Spleen (tissue), 11 donors: ENCODE results near the gene SHISAL2B. TPM values are rescaled to one million over a fixed set of nuclear protein-coding genes. Genes with fewer than 3 reads are reported as not detected.

ENCODE experiments used
- DNase-seq: peaks from one replicate; pipeline ENCODE4 v3.0.0-alpha.2; 2020
- H3K27ac ChIP-seq, 8 donors: fragments of 200-600 bp; sonication (generic) in 7 of 8; 1 replicate in 4 of 8; 2 replicates in 4 of 8; pipeline versions ENCODE4 v1.5.0 to v1.8.0; 2016 to 2021; ENCODE audit warnings: inconsistent platforms in 4 of 8, mild to moderate bottlenecking in 4 of 8, moderate library complexity in 1 of 8
- H3K27me3 ChIP-seq, 7 donors: fragments of 200-600 bp; sonication (generic) in 6 of 7; replicated peaks in 1 of 7; 1 replicate in 4 of 7; 2 replicates in 3 of 7; pipeline versions ENCODE4 v1.5.0 to v1.8.0; 2016 to 2021; ENCODE audit warnings: inconsistent platforms in 3 of 7, mild to moderate bottlenecking in 1 of 7
- H3K36me3 ChIP-seq, 6 donors: fragments of 200-600 bp; sonication (generic) in 5 of 6; 1 replicate in 4 of 6; 2 replicates in 2 of 6; pipeline versions ENCODE4 v1.5.0 to v1.8.0; 2016 to 2021; ENCODE audit warnings: inconsistent platforms in 2 of 6
- H3K4me1 ChIP-seq, 6 donors: fragments of 200-600 bp; sonication (generic) in 5 of 6; 1 replicate in 3 of 6; 2 replicates in 3 of 6; pipeline versions ENCODE4 v1.5.0 to v1.8.0; 2016 to 2021; ENCODE audit warnings: inconsistent platforms in 3 of 6
- H3K4me3 ChIP-seq, 8 donors: fragments of 200-600 bp; sonication (generic) in 7 of 8; 1 replicate in 4 of 8; 2 replicates in 4 of 8; pipeline versions ENCODE4 v1.5.0 to v1.8.0; 2016 to 2021; ENCODE audit warnings: inconsistent platforms in 4 of 8, mild to moderate bottlenecking in 4 of 8, moderate library complexity in 2 of 8
- H3K9me3 ChIP-seq, 8 donors: fragments of 200-600 bp; sonication (generic) in 7 of 8; 1 replicate in 4 of 8; 2 replicates in 4 of 8; pipeline versions ENCODE4 v1.5.0 to v1.8.0; 2016 to 2021; ENCODE audit warnings: inconsistent platforms in 4 of 8
- CTCF ChIP-seq, 11 experiments: fragments of 200-600 bp in 7 of 11; fragments of 450-650 bp in 4 of 11; sonication (generic) in 4 of 11; IDR thresholded peaks in 8 of 11; conservative IDR thresholded peaks in 3 of 11; 1 replicate in 7 of 11; 2 replicates in 4 of 11; pipeline versions ENCODE4 v1.4.0 to v1.8.0; 2016 to 2021; ENCODE audit warnings: antibody characterized with exemption in 11 of 11, inconsistent platforms in 4 of 11, mild to moderate bottlenecking in 1 of 11
- POLR2A ChIP-seq, 3 donors: fragments of 450-650 bp; IDR thresholded peaks; one replicate each; pipeline ENCODE4 v1.5.1; 2017; ENCODE audit warnings: antibody characterized with exemption in 3 of 3, mild to moderate bottlenecking in 1 of 3
- POLR2AphosphoS5 ChIP-seq, 3 donors: sonication (generic); formaldehyde crosslinking; IDR thresholded peaks; one replicate each; pipeline ENCODE4 v1.5.1; 2017; ENCODE audit warnings: antibody characterized with exemption in 3 of 3
- whole genome bisulfite sequencing, 5 donors: extraction: QIAGEN DNeasy Blood & Tissue Kit in 3 of 5; methylation state at CpG; one replicate each; pipeline versions ENCODE4 v1.1.5 to v1.1.7; 2013 to 2018; 5-methylcytosine and 5-hydroxymethylcytosine counted together
- intact Hi-C: fragments of 100-400 bp; cut with DNase I; formaldehyde crosslinking; loops from one replicate; pipeline ENCODE4 v1.15.0; 2023; ENCODE audit warnings: low total_unique reads
- polyA plus RNA-seq, 3 donors: library from polyadenylated mRNA; stranded (reverse); fragments of 200-250 nt; gene quantifications; one replicate each; pipeline ENCODE4 v1.2.1, GENCODE V29; 2013
- total RNA-seq, 7 donors: library from RNA; depleted of rRNA in 3 of 7; stranded (reverse); fragments of >200 nt in 3 of 7; fragmentation: NEBNext Ultra II Directional in 4 of 7; extraction: Animal tissue kit (Norgen Biotek cat#: 25700) in 4 of 7; gene quantifications; one replicate each; pipeline versions ENCODE4 v1.1.0 to v1.2.1, GENCODE V29; 2016 to 2021
- donor health status: healthy with polysubstance abuse.
- donor health status: DM: no; HTN: no; CAD: no; lungs with moderate emphysema.
- donor health status: DM: no; HTN: no; CAD: no.
- donor health status: Bipolar disorder and iron deficiency.
- donor health status: healthy.
- donor health status: DM: no; HTN: no; CAD: no.
- donor health status: DM: yes; HTN: yes; CAD: no.

SHISAL2B gene
- total and polyA plus RNA-seq, 10 donors, result not detected

- no peak for TF ChIP-seq CTCF (IDR thresholded peaks at IDR 0.05 in 8 of 11, conservative IDR thresholded peaks at IDR 0.05 in 3 of 11)
- no peak for TF ChIP-seq POLR2A (IDR thresholded peaks at IDR 0.05)
- no peak for TF ChIP-seq POLR2AphosphoS5 (IDR thresholded peaks at IDR 0.05)
- WGBS, 5 donors, result 87 to 95% (median 94%) methylated on average over 3 of the region's 3 CpGs
- no peak overlapping the region for H3K4me3 ChIP-seq
- no peaks in the 10 kb centered on the region for H3K4me1 ChIP-seq
- H3K27ac ChIP-seq, result no peak overlapping the region
- H3K36me3 ChIP-seq, result no peaks in the 10 kb centered on the region
- peaks cover 0 to 6% (median 0%) of the 10 kb centered on the region in 7 donors for H3K27me3 ChIP-seq
- intact Hi-C loops, result no loop called here
- peaks cover 0 to 16% (median 11%) of the 10 kb centered on the region in 8 donors for H3K9me3 ChIP-seq
- no peak for DNase-seq
Observed at GRCh38 chr5:64653766-64654560, 36.3 kb upstream of the SHISAL2B start.

GRCh38 chr5:64654561-64654938 is 35.8 kb upstream of the SHISAL2B start:
- TF ChIP-seq POLR2AphosphoS5 (IDR thresholded peaks at IDR 0.05), result no peak
- TF ChIP-seq POLR2A (IDR thresholded peaks at IDR 0.05), result no peak
- TF ChIP-seq CTCF (IDR thresholded peaks at IDR 0.05 in 8 of 11, conservative IDR thresholded peaks at IDR 0.05 in 3 of 11), result no peak
- Histone ChIP-seq H3K27me3 (peaks cover 0 to 6% (median 0%) of the 10 kb centered on the region in 7 donors), H3K36me3 (no peaks in the 10 kb centered on the region), H3K27ac (no peak overlapping the region), H3K4me3 (no peak overlapping the region), H3K4me1 (no peaks in the 10 kb centered on the region), H3K9me3 (peaks cover 0 to 16% (median 11%) of the 10 kb centered on the region in 8 donors)
- 85 to 95% (median 92%) methylated on average over 2 of the region's 2 CpGs for WGBS, 5 donors
- DNase-seq, result no peak
- intact Hi-C loops, result no loop called here

- WGBS, 5 donors, result 59 to 91% (median 64%) methylated on average over 1 of the region's 1 CpG
Observed at GRCh38 chr5:64655596-64655995, 34.7 kb upstream of the SHISAL2B start.

More at GRCh38 chr5:64655596-64655995, 34.7 kb upstream of the SHISAL2B start:
- intact Hi-C loops, result no loop called here
- no peak overlapping the region for H3K4me3 ChIP-seq
- H3K9me3 ChIP-seq, result peaks cover 0 to 16% (median 11%) of the 10 kb centered on the region in 8 donors
- no peaks in the 10 kb centered on the region for H3K36me3 ChIP-seq
- H3K4me1 ChIP-seq, result no peaks in the 10 kb centered on the region
- DNase-seq, result no peak
- TF ChIP-seq POLR2AphosphoS5 (IDR thresholded peaks at IDR 0.05) (no peak), POLR2A (IDR thresholded peaks at IDR 0.05) (no peak), CTCF (IDR thresholded peaks at IDR 0.05 in 8 of 11, conservative IDR thresholded peaks at IDR 0.05 in 3 of 11) (no peak)
- peaks cover 0 to 6% (median 0%) of the 10 kb centered on the region in 7 donors for H3K27me3 ChIP-seq
- no peak overlapping the region for H3K27ac ChIP-seq
